Tibial artery (tissue), 4 donors: ENCODE results near the gene GALNT18.

Experiments
- DNase-seq, 2 donors: peaks; one replicate each; pipeline ENCODE4 v3.0.0-alpha.2; 2019
- H3K27ac ChIP-seq, 2 donors: fragments of 200-600 bp; sonication (generic) in 1 of 2; 1 replicate in 1 of 2; 2 replicates in 1 of 2; pipeline ENCODE4 v1.5.1; 2018 to 2019; ENCODE audit warnings: mild to moderate bottlenecking in 1 of 2
- H3K27me3 ChIP-seq, 2 donors: fragments of 200-600 bp; sonication (generic) in 1 of 2; one replicate each; pipeline versions ENCODE4 v1.5.1 to v1.6.0; 2016 to 2019
- H3K36me3 ChIP-seq, 3 donors: fragments of 200-600 bp; sonication (generic) in 2 of 3; one replicate each; pipeline ENCODE4 v1.5.1; 2016 to 2019; ENCODE audit warnings: mild to moderate bottlenecking in 2 of 3
- H3K4me1 ChIP-seq, 4 donors: fragments of 200-600 bp; sonication (generic) in 2 of 4; 1 replicate in 3 of 4; 2 replicates in 1 of 4; pipeline ENCODE4 v1.5.1; 2016 to 2019
- H3K4me3 ChIP-seq, 2 donors: fragments of 200-600 bp; sonication (generic) in 1 of 2; 1 replicate in 1 of 2; 2 replicates in 1 of 2; pipeline ENCODE4 v1.5.1; 2018 to 2019; ENCODE audit warnings: mild to moderate bottlenecking in 2 of 2
- H3K9me3 ChIP-seq, 3 donors: fragments of 200-600 bp; sonication (generic) in 1 of 3; one replicate each; pipeline ENCODE4 v1.5.1; 2016 to 2019
- CTCF ChIP-seq, 2 experiments: fragments of 200-600 bp in 1 of 2; fragments of 450-650 bp in 1 of 2; IDR thresholded peaks; one replicate each; pipeline ENCODE4 v1.5.1; 2017 to 2019; ENCODE audit warnings: antibody characterized with exemption in 2 of 2, mild to moderate bottlenecking in 1 of 2, moderate library complexity in 1 of 2
- intact Hi-C: fragments of 100-400 bp; cut with DNase I; formaldehyde crosslinking; loops from one replicate; pipeline ENCODE4 v1.15.0; 2023; ENCODE audit warnings: low total_unique reads

Gene GALNT18

GRCh38 chr11:11524436-11525061 is 97.3 kb downstream of the GALNT18 start:
- peak overlapping the region; percentile 41 to 50 for H3K27ac ChIP-seq
- H3K4me3 ChIP-seq = no peak overlapping the region
- no peaks in the 10 kb centered on the region for H3K9me3 ChIP-seq
- no peaks in the 10 kb centered on the region for H3K36me3 ChIP-seq
- no peaks in the 10 kb centered on the region for H3K27me3 ChIP-seq
- TF ChIP-seq CTCF (IDR thresholded peaks at IDR 0.05) = no peak
- intact Hi-C loops = loop anchor here (10.0 kb wide), 1 partner anchor 110 kb away; no protein-coding TSS in a partner anchor
- peaks cover 0 to 44% (median 4%) of the 10 kb centered on the region in 4 donors for H3K4me1 ChIP-seq
- no peak for DNase-seq

DNA sequence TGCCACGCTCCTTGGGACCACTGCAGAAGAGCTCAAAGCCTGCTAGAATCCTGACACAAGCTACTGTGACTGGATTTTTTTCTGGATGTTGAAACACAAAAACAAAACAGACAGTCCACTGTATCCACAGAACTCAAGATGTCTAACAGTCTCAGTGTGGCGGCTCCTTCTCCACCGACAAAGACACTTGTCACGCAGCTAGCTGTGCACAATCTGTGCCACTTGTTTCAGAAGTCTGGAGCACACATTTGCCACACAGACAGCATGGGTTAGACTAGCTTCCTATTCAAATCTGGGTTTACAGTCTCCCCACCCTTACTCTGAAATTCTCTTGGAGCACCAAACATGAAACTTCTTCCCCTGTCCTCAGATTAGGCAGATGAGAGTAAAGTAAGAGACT is 99.2 kb downstream of the GALNT18 start:
- H3K4me1 ChIP-seq = peaks cover 0 to 43% (median 7%) of the 10 kb centered on the region in 4 donors
- TF ChIP-seq CTCF (IDR thresholded peaks at IDR 0.05) = no peak

DNA sequence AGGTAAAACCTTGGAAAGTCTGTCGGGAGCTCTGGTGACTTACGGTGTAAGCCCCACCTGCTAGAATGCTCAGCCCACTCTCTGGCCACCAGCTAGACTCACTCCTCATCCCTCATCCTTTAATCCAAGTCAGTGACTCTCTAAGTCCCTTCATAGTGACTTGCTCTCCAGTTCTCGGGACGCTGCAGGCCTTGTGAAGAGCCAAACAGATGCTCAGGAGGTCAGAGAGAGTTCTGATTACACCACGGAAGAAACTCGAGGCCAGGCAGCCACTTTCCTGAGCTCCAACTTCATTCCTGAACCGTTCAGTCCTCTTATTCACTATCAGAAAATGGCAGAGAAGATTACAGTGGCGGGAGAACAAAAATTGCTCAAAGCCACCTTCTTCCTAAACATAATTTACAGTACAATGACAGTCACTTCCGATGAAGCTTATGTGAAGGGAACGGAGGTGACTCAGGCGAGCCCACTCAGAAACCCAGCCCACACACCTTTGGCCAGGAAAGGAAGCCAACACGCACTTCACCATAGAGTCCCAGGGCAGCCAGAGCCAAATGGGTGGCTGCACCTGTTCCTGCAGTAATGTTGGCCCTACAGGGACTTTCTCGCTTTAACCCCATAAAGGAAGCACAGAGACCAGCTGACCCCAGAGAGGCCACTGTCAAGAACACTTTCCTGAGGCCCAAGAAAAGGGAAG is 100.4 kb downstream of the GALNT18 start:
- Histone ChIP-seq H3K4me1 (peaks cover 0 to 35% (median 7%) of the 10 kb centered on the region in 4 donors), H3K4me3 (no peak overlapping the region), H3K9me3 (no peaks in the 10 kb centered on the region), H3K27me3 (no peaks in the 10 kb centered on the region), H3K27ac (no peak overlapping the region), H3K36me3 (no peaks in the 10 kb centered on the region)
- TF ChIP-seq CTCF (IDR thresholded peaks at IDR 0.05) = no peak
- intact Hi-C loops = loop anchor here (10.0 kb wide), 1 partner anchor 107 kb away; no protein-coding TSS in a partner anchor
- no peak for DNase-seq

More for the DNA sequence above, 99.2 kb downstream of the GALNT18 start:
- no peaks in the 10 kb centered on the region for H3K36me3 ChIP-seq
- no peak overlapping the region for H3K27ac ChIP-seq
- H3K27me3 ChIP-seq = no peaks in the 10 kb centered on the region
- H3K9me3 ChIP-seq = no peaks in the 10 kb centered on the region
- intact Hi-C loops = loop anchor here (10.0 kb wide), 1 partner anchor 108 kb away; no protein-coding TSS in a partner anchor
- no peak for DNase-seq
- H3K4me3 ChIP-seq = no peak overlapping the region

DNA sequence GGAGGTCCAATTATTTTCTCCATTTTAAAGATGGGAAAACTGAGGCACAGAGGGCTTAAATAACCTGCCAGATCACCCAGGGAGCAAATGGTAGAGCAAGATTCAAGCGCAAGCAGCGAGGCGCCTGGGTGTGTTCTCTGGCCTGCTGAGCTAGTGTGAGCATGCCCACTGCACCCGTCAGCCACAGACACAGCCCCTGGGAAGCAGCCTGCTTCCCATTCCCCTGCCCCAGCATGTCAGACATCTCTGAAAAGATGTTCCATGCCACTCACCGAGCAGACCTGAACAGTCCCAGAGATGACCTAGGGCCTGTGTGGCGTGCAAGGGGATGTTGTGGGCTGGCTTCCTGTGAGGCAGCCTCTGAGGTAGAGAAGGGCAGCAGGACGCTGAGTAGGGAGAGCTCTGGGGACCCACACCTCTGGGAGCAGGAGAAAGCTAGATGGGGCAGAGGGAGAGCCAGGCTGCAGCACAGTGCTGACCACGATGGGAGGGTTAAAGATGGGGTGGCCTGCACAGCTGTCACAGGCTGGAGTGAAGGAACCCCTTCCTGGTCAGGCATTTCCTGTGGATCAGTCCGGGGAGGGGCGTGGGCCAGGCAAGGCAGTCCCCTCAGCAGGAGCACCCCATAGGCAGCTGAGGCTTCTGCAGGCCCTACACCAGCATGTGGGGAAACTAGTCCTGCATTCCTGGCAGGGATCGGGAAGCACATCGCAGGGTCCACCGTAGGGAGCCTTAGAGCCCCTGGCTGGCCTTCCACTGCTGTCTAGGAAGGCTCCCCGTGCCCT is 101.4 kb downstream of the GALNT18 start:
- no peak for DNase-seq
- intact Hi-C loops = loop anchor here (10.0 kb wide), 1 partner anchor 106 kb away; no protein-coding TSS in a partner anchor
- no peaks in the 10 kb centered on the region for H3K9me3 ChIP-seq
- H3K36me3 ChIP-seq = no peaks in the 10 kb centered on the region
- no peak overlapping the region for H3K4me3 ChIP-seq
- no peaks in the 10 kb centered on the region for H3K27me3 ChIP-seq
- peaks cover 0 to 35% (median 7%) of the 10 kb centered on the region in 4 donors for H3K4me1 ChIP-seq
- TF ChIP-seq CTCF (IDR thresholded peaks at IDR 0.05) = no peak
- no peak overlapping the region for H3K27ac ChIP-seq

DNA sequence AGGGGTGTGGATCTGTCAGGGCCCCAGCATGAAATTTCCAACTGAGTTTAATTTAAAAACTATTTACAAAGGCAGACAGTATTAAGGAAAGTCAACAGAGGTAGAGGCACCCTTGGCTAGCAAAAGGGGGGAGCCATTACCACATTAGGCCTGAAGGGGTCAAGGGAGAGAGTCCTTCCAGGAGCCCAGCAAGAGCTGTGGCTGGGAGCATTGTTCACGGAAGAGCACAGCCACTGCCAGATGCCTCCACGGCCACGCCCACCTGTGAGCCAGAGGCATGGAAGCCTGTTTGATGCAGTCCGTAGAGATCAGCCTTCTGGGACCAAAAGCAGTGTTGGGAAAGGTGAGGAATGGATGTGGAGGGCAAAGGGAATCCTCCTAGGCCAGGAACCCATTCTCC is 102.6 kb downstream of the GALNT18 start:
- no peaks in the 10 kb centered on the region for H3K9me3 ChIP-seq
- H3K36me3 ChIP-seq = no peaks in the 10 kb centered on the region
- intact Hi-C loops = no loop called here
- no peak for TF ChIP-seq CTCF (IDR thresholded peaks at IDR 0.05)
- no peak for DNase-seq
- H3K4me3 ChIP-seq = no peak overlapping the region
- no peaks in the 10 kb centered on the region for H3K27me3 ChIP-seq
- H3K27ac ChIP-seq = no peak overlapping the region
- H3K4me1 ChIP-seq = peaks cover 0 to 24% (median 10%) of the 10 kb centered on the region in 4 donors
